ENCODE data around the gene ZIC5. TPM values are rescaled to one million over a fixed set of nuclear protein-coding genes. Genes with fewer than 3 reads are reported as not detected.
A peak's percentile ranks its signal among the peaks of the same experiment; 100 is the strongest.

The ZIC5 gene
- total RNA-seq, 4 donors from 2014 or later: not detected

DNA sequence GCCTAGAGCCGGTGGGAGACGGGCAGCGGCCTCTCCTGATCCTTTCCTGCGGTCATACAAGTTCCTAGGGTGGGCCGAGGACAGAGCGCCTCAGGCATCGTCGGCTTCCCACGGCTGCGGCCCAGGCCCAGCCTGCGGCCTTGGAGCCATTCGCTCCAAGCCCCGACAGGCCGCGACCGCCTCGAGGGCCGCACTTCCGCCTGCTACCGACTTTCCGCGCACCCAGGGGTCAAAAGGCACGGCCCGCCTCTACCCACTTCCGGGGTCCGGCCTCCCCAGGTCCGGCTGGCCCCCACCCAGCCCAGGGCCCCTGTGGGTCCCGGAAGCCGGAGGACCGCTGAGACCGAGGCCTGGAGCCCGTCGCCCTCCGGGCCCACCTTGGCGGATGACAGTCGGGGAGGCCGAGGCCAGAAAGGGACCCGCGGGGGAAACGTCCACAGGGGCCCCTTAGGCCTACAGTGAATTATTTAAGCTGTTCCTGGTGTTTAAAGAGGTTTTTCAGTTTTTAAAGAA lies 26.2 kb upstream of the ZIC5 start:
- Histone ChIP-seq H3K4me3 (no peak overlapping the region), H3K27ac (no peak overlapping the region), H3K27me3 (peaks cover 97% of the 10 kb centered on the region), H3K4me1 (peaks cover 0 to 8% (median 0%) of the 10 kb centered on the region in 3 donors), H3K9me3 (peaks cover 0 to 4% (median 0%) of the 10 kb centered on the region in 3 donors), H3K36me3 (no peaks in the 10 kb centered on the region)
- 77% methylated on average over 2 of the region's 40 CpGs; no CpG with 5 or more reads in 1 of the 2 donors for WGBS, 2 donors (ENCODE audit: low coverage in 1 of 2)
- TF ChIP-seq EP300 (IDR thresholded peaks at IDR 0.05) (no peak), CTCF (IDR thresholded peaks at IDR 0.05) (no peak), POLR2A (IDR thresholded peaks at IDR 0.05) (no peak), POLR2AphosphoS5 (IDR thresholded peaks at IDR 0.05) (no peak)
- ATAC-seq: peak; percentile 36

GRCh38 chr13:99996381-99996973 lies 24.9 kb upstream of the ZIC5 start:
- WGBS, 2 donors (ENCODE audit: low coverage in 1 of 2): 12 to 14% methylated on average over 8 of the region's 8 CpGs
- H3K27me3 ChIP-seq: peaks cover 99% of the 10 kb centered on the region

GRCh38 chr13:99995589-99996380 lies 24.2 kb upstream of the ZIC5 start:
- Histone ChIP-seq H3K27ac (no peak overlapping the region), H3K36me3 (no peaks in the 10 kb centered on the region), H3K4me1 (peaks cover 0 to 19% (median 0%) of the 10 kb centered on the region in 3 donors), H3K4me3 (no peak overlapping the region), H3K27me3 (peaks cover 100% of the 10 kb centered on the region), H3K9me3 (peaks cover 0 to 4% (median 0%) of the 10 kb centered on the region in 3 donors)
- ATAC-seq: no peak
- TF ChIP-seq POLR2AphosphoS5 (IDR thresholded peaks at IDR 0.05): peak; percentile 54
- TF ChIP-seq EP300 (IDR thresholded peaks at IDR 0.05): no peak
- no peak for TF ChIP-seq POLR2A (IDR thresholded peaks at IDR 0.05)
- no peak for TF ChIP-seq CTCF (IDR thresholded peaks at IDR 0.05)
- 8 to 14% methylated on average over 19 to 21 of the region's 21 CpGs for WGBS, 2 donors (ENCODE audit: low coverage in 1 of 2)

More at GRCh38 chr13:99996381-99996973, 24.9 kb upstream of the ZIC5 start:
- ATAC-seq: no peak
- Histone ChIP-seq H3K27ac (no peak overlapping the region), H3K4me3 (no peak overlapping the region), H3K36me3 (no peaks in the 10 kb centered on the region), H3K4me1 (peaks cover 0 to 12% (median 0%) of the 10 kb centered on the region in 3 donors), H3K9me3 (peaks cover 0 to 4% (median 0%) of the 10 kb centered on the region in 3 donors)
- TF ChIP-seq EP300 (IDR thresholded peaks at IDR 0.05) (no peak), POLR2AphosphoS5 (IDR thresholded peaks at IDR 0.05) (no peak), POLR2A (IDR thresholded peaks at IDR 0.05) (no peak), CTCF (IDR thresholded peaks at IDR 0.05) (no peak)

- ATAC-seq: no peak
- H3K27me3 ChIP-seq: peaks cover 100% of the 10 kb centered on the region
- no peak overlapping the region for H3K27ac ChIP-seq
- H3K4me3 ChIP-seq: no peak overlapping the region
- TF ChIP-seq POLR2AphosphoS5 (IDR thresholded peaks at IDR 0.05) (peak; percentile 3), EP300 (IDR thresholded peaks at IDR 0.05) (no peak)
- peaks cover 0 to 4% (median 0%) of the 10 kb centered on the region in 3 donors for H3K9me3 ChIP-seq
- H3K4me1 ChIP-seq: peaks cover 0 to 25% (median 0%) of the 10 kb centered on the region in 3 donors
- 22% methylated on average over 3 of the region's 3 CpGs for WGBS, 2 donors (ENCODE audit: low coverage in 1 of 2)
- H3K36me3 ChIP-seq: no peaks in the 10 kb centered on the region
Measured at GRCh38 chr13:99995104-99995588, 23.6 kb upstream of the ZIC5 start.

DNA sequence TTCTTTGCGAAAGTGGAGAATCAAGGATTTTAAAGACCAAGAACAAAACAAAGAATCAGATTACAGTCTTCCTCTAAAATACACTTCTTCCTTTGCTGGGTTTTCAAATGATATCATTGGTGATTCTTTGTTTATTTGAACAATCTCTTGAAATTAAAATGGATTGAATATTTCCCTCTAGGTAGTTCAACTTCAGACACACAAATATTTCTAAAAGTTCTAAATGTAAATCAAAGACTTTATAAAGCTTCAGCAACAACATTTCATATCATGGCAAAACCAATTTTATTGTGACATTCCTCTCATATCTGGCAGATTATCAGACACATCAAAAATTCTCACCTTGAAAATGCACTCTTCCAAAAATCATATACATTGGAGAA lies 23.1 kb upstream of the ZIC5 start:
- H3K9me3 ChIP-seq: peaks cover 0 to 4% (median 0%) of the 10 kb centered on the region in 3 donors
- no peaks in the 10 kb centered on the region for H3K36me3 ChIP-seq
- H3K27ac ChIP-seq: no peak overlapping the region
- WGBS, 2 donors (ENCODE audit: low coverage in 1 of 2): 14 to 25% methylated on average over 1 of the region's 1 CpG
- no peak for ATAC-seq
- TF ChIP-seq POLR2AphosphoS5 (IDR thresholded peaks at IDR 0.05) (no peak), CTCF (IDR thresholded peaks at IDR 0.05) (no peak), POLR2A (IDR thresholded peaks at IDR 0.05) (no peak), EP300 (IDR thresholded peaks at IDR 0.05) (no peak)
- H3K4me1 ChIP-seq: peaks cover 0 to 30% (median under 1%) of the 10 kb centered on the region in 3 donors
- no peak overlapping the region for H3K4me3 ChIP-seq
- H3K27me3 ChIP-seq: peaks cover 100% of the 10 kb centered on the region
